ENCODE data around the gene TCP11L2.
"Not testable (repeated sequence)": the region's sequence is repeated elsewhere in the genome, so short reads cannot be mapped to it uniquely, and the experiment has no call there.

GRCh38 chr12:106313413-106313812 is 10.9 kb downstream of the TCP11L2 start:
- TF ChIP-seq CTCF (IDR thresholded peaks at IDR 0.05); POLR2A (IDR thresholded peaks at IDR 0.05; ENCODE audit: low read depth); POLR2AphosphoS5 (IDR thresholded peaks at IDR 0.05): not testable (repeated sequence)

Measured in esophagus muscularis mucosa (tissue), 3 donors.